ENCODE measurements around the gene VPS50.

VPS50 gene

DNA sequence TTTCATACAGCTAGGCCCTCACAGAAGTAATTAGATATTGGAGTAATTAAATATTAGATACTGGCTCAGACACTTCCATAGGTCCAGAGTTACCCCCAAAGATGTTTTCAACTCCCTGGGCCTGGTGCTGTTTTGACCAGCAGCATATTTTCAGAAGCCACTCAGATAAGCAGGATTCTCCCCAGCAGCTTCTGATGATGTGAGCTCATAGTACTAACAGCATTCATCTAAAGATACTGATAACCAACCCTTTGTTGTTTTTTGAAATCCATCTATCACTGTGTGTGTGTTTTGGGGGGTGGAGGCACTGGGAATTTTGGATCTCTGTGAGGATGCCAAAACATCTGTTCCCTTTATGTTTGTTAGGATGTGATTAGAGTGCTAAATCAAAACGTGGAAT lies 52.7 kb downstream of the VPS50 start:
- no peak overlapping the region for H3K4me3 ChIP-seq (ENCODE audit: low read depth, low read length)
- DNase-seq (ENCODE audit: low read depth) = no peak
- TF ChIP-seq MYC (IDR thresholded peaks at IDR 0.05; ENCODE audit: low read depth, low read length) (no peak), POLR2A (IDR thresholded peaks at IDR 0.05; ENCODE audit: extremely low read depth, insufficient read length) (no peak), MAX (IDR thresholded peaks at IDR 0.05; ENCODE audit: low read depth, low read length) (no peak)
- TF ChIP-seq, protein P1, sequence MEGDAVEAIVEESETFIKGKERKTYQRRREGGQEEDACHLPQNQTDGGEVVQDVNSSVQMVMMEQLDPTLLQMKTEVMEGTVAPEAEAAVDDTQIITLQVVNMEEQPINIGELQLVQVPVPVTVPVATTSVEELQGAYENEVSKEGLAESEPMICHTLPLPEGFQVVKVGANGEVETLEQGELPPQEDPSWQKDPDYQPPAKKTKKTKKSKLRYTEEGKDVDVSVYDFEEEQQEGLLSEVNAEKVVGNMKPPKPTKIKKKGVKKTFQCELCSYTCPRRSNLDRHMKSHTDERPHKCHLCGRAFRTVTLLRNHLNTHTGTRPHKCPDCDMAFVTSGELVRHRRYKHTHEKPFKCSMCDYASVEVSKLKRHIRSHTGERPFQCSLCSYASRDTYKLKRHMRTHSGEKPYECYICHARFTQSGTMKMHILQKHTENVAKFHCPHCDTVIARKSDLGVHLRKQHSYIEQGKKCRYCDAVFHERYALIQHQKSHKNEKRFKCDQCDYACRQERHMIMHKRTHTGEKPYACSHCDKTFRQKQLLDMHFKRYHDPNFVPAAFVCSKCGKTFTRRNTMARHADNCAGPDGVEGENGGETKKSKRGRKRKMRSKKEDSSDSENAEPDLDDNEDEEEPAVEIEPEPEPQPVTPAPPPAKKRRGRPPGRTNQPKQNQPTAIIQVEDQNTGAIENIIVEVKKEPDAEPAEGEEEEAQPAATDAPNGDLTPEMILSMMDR (IDR thresholded peaks at IDR 0.05; ENCODE audit: low read depth, low read length) = no peak

- TF ChIP-seq POLR2A (IDR thresholded peaks at IDR 0.05; ENCODE audit: extremely low read depth, insufficient read length) (no peak), MYC (IDR thresholded peaks at IDR 0.05; ENCODE audit: low read depth, low read length) (no peak), MAX (IDR thresholded peaks at IDR 0.05; ENCODE audit: low read depth, low read length) (no peak)
- TF ChIP-seq, protein P1 (IDR thresholded peaks at IDR 0.05; ENCODE audit: low read depth, low read length) = no peak
- DNase-seq (ENCODE audit: low read depth) = no peak
- H3K4me3 ChIP-seq (ENCODE audit: low read depth, low read length) = no peak overlapping the region
Measured at GRCh38 chr7:93293229-93293628, 61.1 kb downstream of the VPS50 start.

- DNase-seq (ENCODE audit: low read depth) = no peak
- no peak overlapping the region for H3K4me3 ChIP-seq (ENCODE audit: low read depth, low read length)
- no peak for TF ChIP-seq MAX (IDR thresholded peaks at IDR 0.05; ENCODE audit: low read depth, low read length)
- TF ChIP-seq, protein P1 (IDR thresholded peaks at IDR 0.05; ENCODE audit: low read depth, low read length) = no peak
- TF ChIP-seq POLR2A (IDR thresholded peaks at IDR 0.05; ENCODE audit: extremely low read depth, insufficient read length) = no peak
- TF ChIP-seq MYC (IDR thresholded peaks at IDR 0.05; ENCODE audit: low read depth, low read length) = no peak
Measured at GRCh38 chr7:93298206-93298605, 66.0 kb downstream of the VPS50 start.

DNA sequence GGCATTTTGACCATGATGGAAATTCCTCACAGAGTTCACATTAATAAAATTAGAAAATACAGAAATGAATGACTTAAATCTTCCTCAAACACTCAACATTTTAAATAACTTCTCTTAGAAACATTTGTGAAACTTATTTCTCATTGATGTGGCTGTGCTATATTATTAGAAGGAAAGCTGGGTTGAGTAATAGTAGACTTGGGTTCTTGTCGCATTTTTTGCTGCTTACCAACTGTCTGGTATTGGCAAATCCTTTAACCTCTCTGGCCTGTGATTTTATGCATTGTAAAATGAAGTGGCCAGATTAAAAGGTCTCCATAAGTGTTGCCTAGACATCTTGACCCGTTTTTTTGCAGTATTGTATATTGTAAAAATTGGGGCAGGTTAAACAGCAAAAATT lies 66.5 kb downstream of the VPS50 start:
- no peak overlapping the region for H3K4me3 ChIP-seq (ENCODE audit: low read depth, low read length)
- DNase-seq (ENCODE audit: low read depth) = no peak
- TF ChIP-seq MYC (IDR thresholded peaks at IDR 0.05; ENCODE audit: low read depth, low read length) = no peak
- TF ChIP-seq POLR2A (IDR thresholded peaks at IDR 0.05; ENCODE audit: extremely low read depth, insufficient read length) = no peak
- TF ChIP-seq MAX (IDR thresholded peaks at IDR 0.05; ENCODE audit: low read depth, low read length) = no peak
- TF ChIP-seq, protein P1 (IDR thresholded peaks at IDR 0.05; ENCODE audit: low read depth, low read length) = no peak

DNA sequence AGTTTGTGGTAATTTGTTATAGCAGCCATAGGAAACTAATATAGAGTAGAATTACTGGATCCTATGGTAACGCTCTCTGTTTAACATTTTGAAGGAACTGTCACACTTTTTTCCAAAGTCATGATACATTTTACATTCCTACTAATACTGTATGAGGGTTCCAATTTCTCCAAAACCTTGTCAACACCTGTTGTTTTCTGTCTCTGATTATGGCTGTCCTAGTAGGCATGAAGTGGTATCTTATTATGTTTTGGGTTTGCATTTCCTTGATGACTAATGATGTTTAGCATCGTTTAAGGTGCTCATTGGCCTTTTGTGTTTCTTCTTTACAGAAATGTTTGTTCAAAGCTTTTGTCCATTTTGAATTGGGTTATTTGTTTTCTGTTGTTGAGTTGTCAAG lies 69.6 kb downstream of the VPS50 start:
- TF ChIP-seq MYC (IDR thresholded peaks at IDR 0.05; ENCODE audit: low read depth, low read length) = no peak
- TF ChIP-seq, protein P1 (IDR thresholded peaks at IDR 0.05; ENCODE audit: low read depth, low read length) = no peak
- TF ChIP-seq MAX (IDR thresholded peaks at IDR 0.05; ENCODE audit: low read depth, low read length) = no peak
- TF ChIP-seq POLR2A (IDR thresholded peaks at IDR 0.05; ENCODE audit: extremely low read depth, insufficient read length) = no peak
- H3K4me3 ChIP-seq (ENCODE audit: low read depth, low read length) = no peak overlapping the region
- no peak for DNase-seq (ENCODE audit: low read depth)

All from NB4 (cell line).